Bronchial epithelial cell (primary cell): ENCODE measurements around the gene NOS3. TPM values are rescaled to one million over a fixed set of nuclear protein-coding genes. Genes with fewer than 3 reads are reported as not detected.
A peak's percentile ranks its signal among the peaks of the same experiment; 100 is the strongest.
"Not testable (repeated sequence)": the region's sequence is repeated elsewhere in the genome, so short reads cannot be mapped to it uniquely, and the experiment has no call there.

Experiments
- DNase-seq: peaks from one replicate; pipeline ENCODE4 v3.0.0-alpha.2; 2010; ENCODE audit warnings: low read depth
- FAIRE-seq: peaks from 2 replicates; lab custom pipeline; 2011; peaks lifted over from hg19 to GRCh38; lab: Jason Lieb, UNC
- H3K27me3 ChIP-seq: 2 replicates; pipeline ENCODE4 v1.5.1; 2011; ENCODE audit warnings: low read length; ENCODE audit not compliant: control insufficient read depth, insufficient read depth
- H3K36me3 ChIP-seq: 2 replicates; pipeline ENCODE4 v1.5.1; 2011; ENCODE audit warnings: low read length; ENCODE audit not compliant: control insufficient read depth, insufficient read depth
- H3K4me3 ChIP-seq: 2 replicates; pipeline ENCODE4 v1.5.1; 2011; ENCODE audit warnings: mild to moderate bottlenecking, low read depth, low read length, control low read depth
- total RNA-seq: library from RNA; depleted of rRNA; stranded (reverse); fragments of >200 nt; gene quantifications from 2 replicates; pipeline ENCODE4 v1.2.1, GENCODE V29; 2014
- TF ChIP-seq, protein P1 (sequence below): IDR thresholded peaks from 2 replicates; pipeline ENCODE4 v1.5.1; 2011; ENCODE audit warnings: mild to moderate bottlenecking, moderate library complexity, low read length, control low read depth, inconsistent platforms; ENCODE audit not compliant: insufficient read depth, severe bottlenecking

NOS3 gene
- total RNA-seq, 1 donor from 2014 or later = under 0.01 TPM

DNA sequence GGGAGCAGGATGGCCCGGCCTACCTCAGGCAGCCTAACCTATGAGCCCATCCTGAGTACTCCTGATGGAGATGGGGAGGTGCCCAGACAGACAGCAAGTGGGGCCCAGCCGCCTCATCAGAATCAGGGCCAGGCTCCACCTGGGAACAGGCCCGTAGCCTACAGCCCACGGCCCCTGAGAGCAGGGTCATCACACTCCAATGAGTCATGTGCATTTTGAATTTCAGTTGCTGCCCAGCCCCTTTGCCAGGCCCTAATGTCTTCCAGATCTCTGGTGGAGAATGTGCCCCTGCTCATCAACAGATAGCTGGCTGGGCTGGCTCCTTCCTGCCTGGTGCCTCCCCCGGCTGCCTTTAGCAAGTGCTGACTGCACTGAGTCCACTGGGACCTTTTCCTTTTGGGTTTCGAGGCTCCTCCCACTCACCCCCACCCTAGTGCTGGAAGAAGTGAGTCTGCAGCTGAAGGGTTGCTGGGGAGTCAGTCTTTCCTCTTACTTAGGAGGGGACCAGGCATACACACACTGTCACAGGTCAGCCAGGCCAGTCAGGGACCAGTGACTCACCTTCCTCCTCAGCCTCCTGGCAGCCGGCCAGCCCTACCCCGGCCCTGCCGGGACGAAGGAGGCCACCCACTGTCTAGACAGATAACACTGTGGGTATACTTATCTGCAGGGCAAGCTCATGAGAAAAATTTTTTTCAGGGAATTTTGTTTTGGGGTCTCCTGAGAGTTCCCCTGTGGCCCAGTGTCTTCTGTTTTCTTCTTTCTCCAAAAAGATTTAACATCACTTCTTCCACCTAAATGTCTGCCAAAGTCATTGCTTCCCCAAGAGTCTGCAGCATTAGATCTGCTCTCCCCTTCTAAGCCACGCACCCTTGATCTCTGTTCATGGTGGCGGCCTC, 48.4 kb downstream of the NOS3 start:
- no peak overlapping the region for H3K4me3 ChIP-seq
- FAIRE-seq (no peak), DNase-seq (peak; percentile 87)
- H3K36me3 ChIP-seq = peaks cover 19% of the 10 kb centered on the region
- H3K27me3 ChIP-seq = no peaks in the 10 kb centered on the region
- TF ChIP-seq, protein P1, sequence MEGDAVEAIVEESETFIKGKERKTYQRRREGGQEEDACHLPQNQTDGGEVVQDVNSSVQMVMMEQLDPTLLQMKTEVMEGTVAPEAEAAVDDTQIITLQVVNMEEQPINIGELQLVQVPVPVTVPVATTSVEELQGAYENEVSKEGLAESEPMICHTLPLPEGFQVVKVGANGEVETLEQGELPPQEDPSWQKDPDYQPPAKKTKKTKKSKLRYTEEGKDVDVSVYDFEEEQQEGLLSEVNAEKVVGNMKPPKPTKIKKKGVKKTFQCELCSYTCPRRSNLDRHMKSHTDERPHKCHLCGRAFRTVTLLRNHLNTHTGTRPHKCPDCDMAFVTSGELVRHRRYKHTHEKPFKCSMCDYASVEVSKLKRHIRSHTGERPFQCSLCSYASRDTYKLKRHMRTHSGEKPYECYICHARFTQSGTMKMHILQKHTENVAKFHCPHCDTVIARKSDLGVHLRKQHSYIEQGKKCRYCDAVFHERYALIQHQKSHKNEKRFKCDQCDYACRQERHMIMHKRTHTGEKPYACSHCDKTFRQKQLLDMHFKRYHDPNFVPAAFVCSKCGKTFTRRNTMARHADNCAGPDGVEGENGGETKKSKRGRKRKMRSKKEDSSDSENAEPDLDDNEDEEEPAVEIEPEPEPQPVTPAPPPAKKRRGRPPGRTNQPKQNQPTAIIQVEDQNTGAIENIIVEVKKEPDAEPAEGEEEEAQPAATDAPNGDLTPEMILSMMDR = no peak

GRCh38 chr7:151039850-151040548, 49.2 kb downstream of the NOS3 start:
- Histone ChIP-seq H3K27me3 (no peaks in the 10 kb centered on the region), H3K4me3 (no peak overlapping the region), H3K36me3 (peaks cover 17% of the 10 kb centered on the region)
- TF ChIP-seq, protein P1 = no peak
- FAIRE-seq = no peak
- DNase-seq = no peak

- DNase-seq (no peak), FAIRE-seq (no peak)
- Histone ChIP-seq H3K4me3 (no peak overlapping the region), H3K27me3 (no peaks in the 10 kb centered on the region), H3K36me3 (peaks cover 13% of the 10 kb centered on the region)
- TF ChIP-seq, protein P1 = no peak
Observed at GRCh38 chr7:151040616-151041375, 50.0 kb downstream of the NOS3 start.

GRCh38 chr7:151043449-151043848, 52.6 kb downstream of the NOS3 start:
- H3K4me3 ChIP-seq, DNase-seq, FAIRE-seq, H3K36me3 ChIP-seq, H3K27me3 ChIP-seq: not testable (repeated sequence)

GRCh38 chr7:151043959-151044358, 53.1 kb downstream of the NOS3 start:
- FAIRE-seq = no peak
- Histone ChIP-seq H3K4me3 (no peak overlapping the region), H3K36me3 (peaks cover 7% of the 10 kb centered on the region), H3K27me3 (no peaks in the 10 kb centered on the region)
- TF ChIP-seq, protein P1 = no peak
- no peak for DNase-seq
